DND-41 (cell line): ENCODE results near the gene ZNF468.
"Not testable (repeated sequence)": the region's sequence is repeated elsewhere in the genome, so short reads cannot be mapped to it uniquely, and the experiment has no call there.

ENCODE experiments used
- CTCF ChIP-seq: IDR thresholded peaks from 2 replicates; pipeline ENCODE4 v1.5.1; 2012; ENCODE audit warnings: borderline replicate concordance, low read length, moderate library complexity, mild to moderate bottlenecking; ENCODE audit not compliant: poor library complexity, severe bottlenecking; ENCODE audit errors: extremely low read depth
- EZH2 ChIP-seq: IDR thresholded peaks from 3 replicates; pipeline ENCODE4 v1.6.1; 2012; ENCODE audit warnings: borderline replicate concordance, low read depth, mild to moderate bottlenecking, moderate library complexity, low read length, inconsistent platforms; ENCODE audit not compliant: severe bottlenecking

GRCh38 chr19:52840825-52841465, 16.5 kb downstream of the ZNF468 start:
- TF ChIP-seq CTCF, EZH2: not testable (repeated sequence)
